ENCODE results near the gene RSRC1.

DNA sequence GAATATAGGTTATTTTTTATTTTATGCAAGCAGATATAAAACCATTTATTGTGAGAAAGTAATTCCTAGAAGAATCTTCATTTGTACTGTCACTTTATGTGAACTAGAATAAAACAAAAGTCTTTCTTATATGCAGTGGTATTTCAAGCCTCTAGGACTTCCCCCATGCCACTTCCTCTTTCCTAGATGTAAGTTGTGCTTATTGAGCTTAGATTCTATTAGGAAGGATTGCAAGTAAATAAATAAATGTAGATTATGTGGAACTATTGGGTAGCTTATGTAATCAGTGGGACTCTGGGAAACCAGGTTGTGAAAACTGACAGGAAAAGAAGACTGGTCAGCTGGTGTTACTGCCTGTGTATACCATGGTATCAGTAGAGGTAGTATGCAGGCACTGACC lies 169.7 kb downstream of the RSRC1 start:
- TF ChIP-seq, protein P1, sequence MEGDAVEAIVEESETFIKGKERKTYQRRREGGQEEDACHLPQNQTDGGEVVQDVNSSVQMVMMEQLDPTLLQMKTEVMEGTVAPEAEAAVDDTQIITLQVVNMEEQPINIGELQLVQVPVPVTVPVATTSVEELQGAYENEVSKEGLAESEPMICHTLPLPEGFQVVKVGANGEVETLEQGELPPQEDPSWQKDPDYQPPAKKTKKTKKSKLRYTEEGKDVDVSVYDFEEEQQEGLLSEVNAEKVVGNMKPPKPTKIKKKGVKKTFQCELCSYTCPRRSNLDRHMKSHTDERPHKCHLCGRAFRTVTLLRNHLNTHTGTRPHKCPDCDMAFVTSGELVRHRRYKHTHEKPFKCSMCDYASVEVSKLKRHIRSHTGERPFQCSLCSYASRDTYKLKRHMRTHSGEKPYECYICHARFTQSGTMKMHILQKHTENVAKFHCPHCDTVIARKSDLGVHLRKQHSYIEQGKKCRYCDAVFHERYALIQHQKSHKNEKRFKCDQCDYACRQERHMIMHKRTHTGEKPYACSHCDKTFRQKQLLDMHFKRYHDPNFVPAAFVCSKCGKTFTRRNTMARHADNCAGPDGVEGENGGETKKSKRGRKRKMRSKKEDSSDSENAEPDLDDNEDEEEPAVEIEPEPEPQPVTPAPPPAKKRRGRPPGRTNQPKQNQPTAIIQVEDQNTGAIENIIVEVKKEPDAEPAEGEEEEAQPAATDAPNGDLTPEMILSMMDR (IDR thresholded peaks at IDR 0.05) = no peak
- TF ChIP-seq POLR2A (IDR thresholded peaks at IDR 0.05) (no peak), POLR2AphosphoS5 (IDR thresholded peaks at IDR 0.05) (no peak)

All from sigmoid colon (tissue), 4 donors.